HG02981 (cell line): Measurements from ENCODE around the gene MASP2.
"Not testable (repeated sequence)": the region's sequence is repeated elsewhere in the genome, so short reads cannot be mapped to it uniquely, and the experiment has no call there.

Source experiments
- ATAC-seq: cut with Tn5 transposase; IDR thresholded peaks from one replicate; pipeline ENCODE4 v1.9.1; 2021; ENCODE audit warnings: mild to moderate bottlenecking, moderate library complexity; ENCODE audit not compliant: unreplicated experiment

MASP2 gene

GRCh38 chr1:11058595-11059154 is 11.6 kb upstream of the MASP2 start:
- no peak for ATAC-seq

DNA sequence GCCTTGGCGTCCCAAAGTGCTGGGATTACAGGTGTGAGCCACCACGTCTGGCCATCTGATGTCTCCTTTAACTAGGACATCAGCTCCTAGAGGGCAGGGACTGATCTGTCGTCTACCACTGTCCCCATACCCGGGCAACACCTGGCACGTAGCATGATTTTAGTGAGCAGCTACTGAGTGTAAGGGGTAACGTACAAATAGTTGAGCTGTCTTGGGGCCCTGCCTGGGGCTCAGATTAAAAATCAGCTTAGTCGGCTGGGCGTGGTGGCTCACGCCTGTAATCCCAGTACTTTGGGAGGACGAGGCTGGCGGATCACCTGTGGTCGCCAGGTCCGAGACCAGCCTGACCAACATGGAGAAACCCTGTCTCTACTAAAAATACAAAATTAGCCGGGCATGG is 11.0 kb upstream of the MASP2 start:
- ATAC-seq = no peak

- no peak for ATAC-seq
Observed at GRCh38 chr1:11057477-11057876, 10.4 kb upstream of the MASP2 start.

GRCh38 chr1:11056504-11056903 is 9.5 kb upstream of the MASP2 start:
- ATAC-seq = no peak

DNA sequence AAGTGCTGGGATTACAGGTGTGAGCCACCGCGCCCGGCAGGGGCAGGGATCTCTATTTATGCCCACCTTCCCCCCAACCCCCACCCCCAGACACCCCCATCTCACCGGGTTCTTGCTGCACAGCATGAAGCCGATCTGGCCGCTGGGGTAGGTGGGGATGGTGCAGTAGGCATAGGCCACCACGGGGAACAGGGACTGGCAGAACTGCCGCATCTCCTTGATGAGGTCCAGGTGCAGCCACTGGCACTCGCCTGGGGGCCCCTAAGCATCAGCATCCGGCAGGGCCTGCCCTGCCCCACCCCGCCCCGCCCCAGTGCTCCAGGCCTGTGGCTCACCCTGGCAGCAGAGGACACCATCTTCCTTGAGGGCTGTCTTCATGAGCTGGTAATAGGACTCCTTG is 8.6 kb upstream of the MASP2 start:
- ATAC-seq = no peak

DNA sequence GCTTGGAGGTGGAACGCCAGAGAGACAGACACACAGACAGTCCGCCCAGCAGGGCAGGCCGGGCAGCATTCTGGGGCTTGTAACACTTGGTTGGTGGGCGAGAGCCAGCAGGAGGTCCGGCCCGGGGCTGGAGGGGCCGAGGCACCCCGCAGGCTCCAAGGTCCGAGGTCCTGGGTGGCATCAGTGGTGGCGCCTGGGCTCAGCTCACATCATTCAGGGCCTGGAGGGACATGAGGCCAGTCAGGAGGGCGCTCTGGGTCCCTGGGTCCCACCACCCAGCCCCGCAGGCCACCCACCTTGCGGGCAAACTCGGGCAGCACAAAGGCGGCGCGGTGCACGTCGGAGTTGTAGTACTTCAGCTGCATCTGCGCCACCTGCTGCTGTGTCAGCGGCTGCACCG is 7.6 kb upstream of the MASP2 start:
- ATAC-seq = no peak

DNA sequence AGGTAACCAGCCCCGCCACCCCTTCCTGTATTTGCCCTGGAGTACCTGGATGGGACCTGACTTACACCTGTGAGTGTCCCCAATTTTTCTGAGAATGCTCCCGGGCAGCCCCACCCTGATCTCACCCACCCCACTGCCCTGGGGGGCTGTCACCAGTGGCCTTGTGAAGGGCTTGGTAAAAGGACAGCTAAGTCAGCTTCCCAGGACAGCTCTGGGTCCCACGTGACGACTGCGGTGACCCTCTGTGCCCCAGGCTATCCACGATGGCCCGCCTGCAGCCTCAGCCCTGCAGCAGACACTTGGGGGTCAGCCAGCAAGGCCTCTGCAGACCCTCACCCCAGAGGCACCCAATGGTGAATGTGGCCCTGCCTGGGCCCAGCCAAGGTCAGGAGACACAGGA is 7.1 kb upstream of the MASP2 start:
- no peak for ATAC-seq

DNA sequence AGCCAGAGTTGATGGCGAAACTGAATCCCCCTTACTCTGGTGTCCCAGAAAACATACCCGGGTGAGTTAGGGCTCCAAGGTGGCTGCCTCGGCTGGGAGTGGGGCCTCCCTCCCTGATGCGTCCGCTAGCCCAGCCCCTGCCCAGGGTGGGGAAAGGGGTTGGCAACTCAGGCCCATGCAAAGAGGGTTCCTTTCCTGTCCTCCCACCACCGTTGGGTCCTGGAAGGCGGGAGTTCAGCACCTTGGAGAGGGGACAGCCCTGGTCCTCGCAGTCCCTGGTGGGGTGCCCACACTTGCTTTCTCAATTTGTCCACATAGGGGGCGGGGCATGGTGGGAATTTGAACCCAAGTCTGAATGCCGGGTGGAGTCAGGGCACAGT is 6.7 kb upstream of the MASP2 start:
- ATAC-seq = no peak

- ATAC-seq = no peak
Observed at GRCh38 chr1:11052839-11053757, 6.1 kb upstream of the MASP2 start.

- ATAC-seq = no peak
Observed at GRCh38 chr1:11051781-11052511, 4.9 kb upstream of the MASP2 start.

GRCh38 chr1:11051121-11051520 is 4.1 kb upstream of the MASP2 start:
- not testable (repeated sequence) for ATAC-seq

GRCh38 chr1:11046270-11046566 is 821 bp downstream of the MASP2 start:
- no peak for ATAC-seq

- no peak for ATAC-seq
Observed at GRCh38 chr1:11045428-11046269, 1.4 kb downstream of the MASP2 start.

GRCh38 chr1:11044849-11045427 is 2.1 kb downstream of the MASP2 start:
- ATAC-seq = no peak

DNA sequence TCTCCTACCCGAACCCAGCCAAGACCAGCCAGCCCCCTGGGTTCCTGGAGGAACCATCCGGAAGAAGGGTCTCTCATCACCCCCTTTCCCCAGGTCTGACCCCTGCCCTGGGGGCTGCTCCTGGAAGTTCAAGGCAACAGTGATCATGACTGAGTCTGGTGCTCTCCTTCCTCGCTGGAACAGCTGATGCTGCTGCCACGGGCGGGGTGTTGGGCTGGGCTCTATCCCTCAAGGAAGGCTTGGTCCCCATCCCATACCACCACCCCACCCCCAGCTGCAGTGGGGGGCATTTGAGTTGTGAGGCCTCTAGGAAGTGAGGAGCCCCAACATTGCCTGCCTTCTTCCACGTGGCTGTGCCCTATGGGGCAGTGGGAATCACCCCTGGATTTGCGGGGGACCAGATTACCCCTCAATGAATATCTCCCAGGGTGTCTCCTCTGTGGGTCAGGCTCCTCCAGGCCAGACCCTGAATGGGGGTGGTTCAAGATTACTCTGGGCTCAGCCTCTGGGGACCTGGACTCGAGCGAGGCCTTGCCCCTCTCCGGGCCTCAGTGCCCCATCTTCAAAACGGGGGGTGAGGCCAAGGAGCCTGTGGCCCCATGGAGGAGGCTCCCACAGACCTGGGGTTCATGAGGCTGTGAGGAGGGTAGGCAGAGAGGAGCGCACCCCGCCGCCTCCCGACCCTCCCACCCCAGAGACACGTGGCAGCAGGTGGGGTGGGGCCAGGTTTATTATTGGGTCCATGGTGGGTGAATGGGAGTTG is 2.8 kb downstream of the MASP2 start:
- ATAC-seq = no peak

DNA sequence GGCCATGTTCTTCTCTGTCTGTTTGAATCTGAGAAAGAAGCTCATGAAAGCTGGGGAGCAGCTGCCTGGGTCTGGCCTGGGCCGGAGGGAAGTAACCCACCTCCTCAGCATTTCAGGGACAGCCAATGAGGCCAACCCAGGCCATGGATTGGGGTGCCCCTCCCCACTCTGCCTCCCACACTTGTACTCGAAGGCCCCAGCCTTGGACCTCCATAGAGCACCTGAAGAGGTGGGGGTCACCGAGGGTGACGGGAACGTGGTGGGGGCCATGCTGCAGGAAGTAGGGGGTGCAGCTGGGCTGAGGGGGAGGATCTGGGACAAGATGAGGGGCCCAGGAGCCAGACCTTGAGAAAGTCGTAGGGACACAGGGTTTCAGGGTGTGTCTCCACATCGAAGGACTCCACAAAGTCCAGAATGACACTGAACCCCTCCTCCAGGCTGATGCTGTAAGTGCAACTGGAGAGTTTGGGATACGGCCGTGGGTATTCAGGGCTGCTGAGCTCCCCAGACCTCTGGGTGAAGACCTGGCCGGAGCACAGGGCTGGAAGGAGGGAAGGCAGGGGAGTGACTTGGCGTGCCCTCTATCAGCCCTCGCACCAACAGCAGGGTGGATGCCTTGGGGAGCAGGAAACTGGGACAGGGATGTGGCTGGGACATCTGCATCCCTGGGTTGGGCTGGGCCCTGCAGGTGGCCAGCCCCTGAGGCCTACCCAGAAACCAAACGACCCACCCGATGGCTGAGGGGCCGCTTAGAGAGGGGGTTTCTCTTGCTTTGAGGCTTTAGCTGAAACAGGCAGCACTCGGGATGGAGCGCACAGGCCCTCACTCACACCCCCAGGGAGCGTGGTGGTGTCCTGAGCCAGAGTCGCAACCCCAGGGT is 3.8 kb downstream of the MASP2 start:
- no peak for ATAC-seq

GRCh38 chr1:11042065-11042464 is 5.0 kb downstream of the MASP2 start:
- ATAC-seq = no peak

DNA sequence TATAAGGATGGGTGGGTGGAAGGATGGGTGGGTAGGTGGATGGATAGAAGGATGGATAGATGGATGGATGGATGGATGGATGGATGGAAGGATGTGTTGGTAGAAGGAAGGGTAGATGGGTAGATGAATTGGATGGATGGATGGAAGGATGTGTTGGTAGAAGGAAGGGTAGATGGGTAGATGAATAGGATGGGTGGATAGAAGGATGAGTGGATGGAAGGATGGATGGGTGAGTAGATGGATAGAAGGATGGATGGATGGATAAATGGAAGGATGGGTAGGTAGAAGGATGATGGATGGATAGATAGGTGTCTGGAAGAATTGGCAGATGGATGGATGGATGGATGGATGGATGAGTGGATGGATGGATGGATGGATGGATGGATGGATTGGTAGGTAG is 6.0 kb downstream of the MASP2 start:
- ATAC-seq = no peak

DNA sequence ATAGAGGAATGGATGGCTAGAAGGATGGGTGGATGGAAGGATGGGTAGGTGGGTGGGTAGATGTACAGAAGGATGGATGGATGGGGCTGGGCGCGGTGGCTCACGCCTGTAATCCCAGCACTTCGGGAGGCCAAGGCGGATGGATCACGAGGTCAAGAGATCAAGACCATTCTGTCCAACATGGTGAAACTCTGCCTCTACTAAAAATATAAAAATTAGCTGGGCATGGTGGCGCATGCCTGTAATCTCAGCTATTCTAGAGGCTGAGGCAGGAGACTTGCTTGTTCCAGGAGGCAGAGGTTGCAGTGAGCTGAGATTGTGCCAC is 7.0 kb downstream of the MASP2 start:
- ATAC-seq = not testable (repeated sequence)
